PFSK-1 (cell line): ENCODE measurements around the gene SYTL1.

Experiments used
- FOXP2 ChIP-seq: optimal IDR thresholded peaks from 2 replicates; pipeline ENCODE3; 2011; ENCODE audit warnings: borderline replicate concordance, control low read depth, inconsistent platforms; ENCODE audit not compliant: insufficient read depth; ENCODE audit errors: extremely low read length, extremely low read depth
- POLR2AphosphoS5 ChIP-seq: IDR thresholded peaks from 2 replicates; pipeline ENCODE4 v1.6.1; 2012; ENCODE audit warnings: low read depth, mild to moderate bottlenecking, control low read depth, low read length, moderate library complexity
- SIN3A ChIP-seq: IDR thresholded peaks from 2 replicates; pipeline ENCODE4 v1.6.1; 2012; ENCODE audit warnings: mild to moderate bottlenecking, low read length, moderate library complexity, borderline replicate concordance; ENCODE audit not compliant: insufficient read depth
- TAF1 ChIP-seq: IDR thresholded peaks from 2 replicates; pipeline ENCODE4 v1.6.1; 2012; ENCODE audit warnings: low read length, control low read depth, borderline replicate concordance; ENCODE audit not compliant: insufficient read depth
- TF ChIP-seq, protein P1 (sequence below), 2 experiments: IDR thresholded peaks; 2 replicates each; pipeline versions ENCODE4 v1.6.1 to v1.8.0; 2011 to 2012; ENCODE audit warnings: low read depth in 2 of 2, low read length in 2 of 2, control low read depth in 1 of 2, inconsistent platforms in 1 of 2, mild to moderate bottlenecking in 1 of 2, moderate library complexity in 1 of 2; ENCODE audit not compliant: insufficient read depth in 1 of 2

SYTL1 gene

DNA sequence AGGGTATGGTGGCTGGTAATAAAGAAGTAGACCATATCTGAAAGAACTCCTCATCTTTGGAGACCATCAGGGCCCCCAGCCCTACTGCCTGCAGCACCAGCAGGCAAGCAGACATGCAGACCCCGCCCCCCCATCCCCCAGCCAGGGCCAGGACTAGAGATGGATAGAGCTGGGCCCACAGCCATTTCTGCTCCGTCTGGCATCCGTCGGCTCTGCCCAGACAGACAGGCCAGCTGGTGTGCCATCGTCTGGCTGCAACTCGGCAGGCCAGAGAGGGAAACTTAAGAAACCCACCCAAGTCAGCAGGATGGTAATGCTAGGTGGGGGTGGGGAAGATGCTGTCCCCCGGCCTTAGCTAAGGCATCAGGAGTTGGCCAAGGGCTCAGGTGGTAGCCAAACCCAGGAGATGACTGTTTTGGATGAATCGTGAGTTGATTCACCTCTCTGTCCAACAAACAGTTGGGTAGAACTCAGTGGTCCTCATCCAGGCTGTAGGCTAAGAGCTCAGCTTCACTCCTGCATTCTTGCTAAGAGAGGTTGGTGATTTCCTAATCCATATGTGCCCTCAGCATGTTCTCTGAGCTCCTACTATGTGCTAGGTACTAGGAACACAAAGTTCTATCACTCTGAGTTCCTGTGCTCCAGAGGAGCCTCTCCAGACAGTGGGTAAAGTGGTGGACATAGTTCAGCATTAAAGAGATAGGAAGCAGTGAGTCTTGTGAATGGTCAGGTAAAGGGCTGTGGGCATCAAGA lies 43.0 kb upstream of the SYTL1 start:
- no peak for TF ChIP-seq FOXP2
- TF ChIP-seq, protein P1, sequence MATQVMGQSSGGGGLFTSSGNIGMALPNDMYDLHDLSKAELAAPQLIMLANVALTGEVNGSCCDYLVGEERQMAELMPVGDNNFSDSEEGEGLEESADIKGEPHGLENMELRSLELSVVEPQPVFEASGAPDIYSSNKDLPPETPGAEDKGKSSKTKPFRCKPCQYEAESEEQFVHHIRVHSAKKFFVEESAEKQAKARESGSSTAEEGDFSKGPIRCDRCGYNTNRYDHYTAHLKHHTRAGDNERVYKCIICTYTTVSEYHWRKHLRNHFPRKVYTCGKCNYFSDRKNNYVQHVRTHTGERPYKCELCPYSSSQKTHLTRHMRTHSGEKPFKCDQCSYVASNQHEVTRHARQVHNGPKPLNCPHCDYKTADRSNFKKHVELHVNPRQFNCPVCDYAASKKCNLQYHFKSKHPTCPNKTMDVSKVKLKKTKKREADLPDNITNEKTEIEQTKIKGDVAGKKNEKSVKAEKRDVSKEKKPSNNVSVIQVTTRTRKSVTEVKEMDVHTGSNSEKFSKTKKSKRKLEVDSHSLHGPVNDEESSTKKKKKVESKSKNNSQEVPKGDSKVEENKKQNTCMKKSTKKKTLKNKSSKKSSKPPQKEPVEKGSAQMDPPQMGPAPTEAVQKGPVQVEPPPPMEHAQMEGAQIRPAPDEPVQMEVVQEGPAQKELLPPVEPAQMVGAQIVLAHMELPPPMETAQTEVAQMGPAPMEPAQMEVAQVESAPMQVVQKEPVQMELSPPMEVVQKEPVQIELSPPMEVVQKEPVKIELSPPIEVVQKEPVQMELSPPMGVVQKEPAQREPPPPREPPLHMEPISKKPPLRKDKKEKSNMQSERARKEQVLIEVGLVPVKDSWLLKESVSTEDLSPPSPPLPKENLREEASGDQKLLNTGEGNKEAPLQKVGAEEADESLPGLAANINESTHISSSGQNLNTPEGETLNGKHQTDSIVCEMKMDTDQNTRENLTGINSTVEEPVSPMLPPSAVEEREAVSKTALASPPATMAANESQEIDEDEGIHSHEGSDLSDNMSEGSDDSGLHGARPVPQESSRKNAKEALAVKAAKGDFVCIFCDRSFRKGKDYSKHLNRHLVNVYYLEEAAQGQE (IDR thresholded peaks at IDR 0.05; ENCODE audit: insufficient read depth in 1 of 2, low read depth in 2 of 2, low read length in 2 of 2): no peak
- TF ChIP-seq TAF1: no peak
- TF ChIP-seq SIN3A: no peak
- TF ChIP-seq POLR2AphosphoS5: no peak

GRCh38 chr1:27299385-27300271 lies 42.2 kb upstream of the SYTL1 start:
- TF ChIP-seq TAF1 (no peak), FOXP2 (peak; percentile 24)

DNA sequence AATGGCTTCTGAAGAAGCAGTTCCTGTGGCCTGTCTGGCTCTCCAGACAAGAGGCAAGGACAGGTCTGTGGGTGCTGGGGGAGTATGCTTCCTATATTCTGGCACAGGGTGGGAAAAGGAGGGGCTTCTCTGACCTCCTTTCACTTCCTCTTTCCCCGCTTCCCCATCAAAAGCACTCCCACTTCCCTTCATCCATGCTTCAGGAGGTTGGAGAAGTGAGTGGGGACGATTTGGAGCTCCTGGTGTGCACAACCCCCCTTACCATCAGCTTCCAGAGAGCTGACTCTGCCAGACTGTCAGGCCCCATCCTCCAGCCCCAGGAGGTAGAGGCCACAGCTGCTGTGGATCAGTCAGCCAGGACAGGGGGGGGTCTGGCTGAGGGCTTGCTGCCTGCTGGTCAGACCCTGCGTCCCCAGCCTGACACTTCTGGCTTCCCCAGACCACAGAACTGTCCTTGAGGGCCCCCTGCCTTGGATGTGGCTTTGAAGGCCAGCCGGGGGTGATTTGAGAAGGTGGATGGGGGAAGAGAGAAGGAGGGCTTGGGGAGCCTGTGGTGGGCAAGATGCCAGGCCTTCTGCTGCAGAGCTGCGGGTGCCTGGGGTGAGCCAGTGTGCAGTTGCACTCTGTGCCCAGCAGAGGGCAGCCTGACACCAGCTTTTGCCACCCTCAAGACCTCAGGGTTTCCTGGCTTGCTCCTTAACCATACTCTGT lies 41.3 kb upstream of the SYTL1 start:
- TF ChIP-seq TAF1 (no peak), FOXP2 (no peak), POLR2AphosphoS5 (peak; percentile 46; the same call in 1 of the 2 replicates), SIN3A (no peak)

GRCh38 chr1:27301052-27301422 lies 40.8 kb upstream of the SYTL1 start:
- TF ChIP-seq, protein P1 (IDR thresholded peaks at IDR 0.05; ENCODE audit: insufficient read depth in 1 of 2, low read depth in 2 of 2, low read length in 2 of 2): no peak
- no peak for TF ChIP-seq TAF1
- no peak for TF ChIP-seq FOXP2
- TF ChIP-seq POLR2AphosphoS5: no peak
- no peak for TF ChIP-seq SIN3A

DNA sequence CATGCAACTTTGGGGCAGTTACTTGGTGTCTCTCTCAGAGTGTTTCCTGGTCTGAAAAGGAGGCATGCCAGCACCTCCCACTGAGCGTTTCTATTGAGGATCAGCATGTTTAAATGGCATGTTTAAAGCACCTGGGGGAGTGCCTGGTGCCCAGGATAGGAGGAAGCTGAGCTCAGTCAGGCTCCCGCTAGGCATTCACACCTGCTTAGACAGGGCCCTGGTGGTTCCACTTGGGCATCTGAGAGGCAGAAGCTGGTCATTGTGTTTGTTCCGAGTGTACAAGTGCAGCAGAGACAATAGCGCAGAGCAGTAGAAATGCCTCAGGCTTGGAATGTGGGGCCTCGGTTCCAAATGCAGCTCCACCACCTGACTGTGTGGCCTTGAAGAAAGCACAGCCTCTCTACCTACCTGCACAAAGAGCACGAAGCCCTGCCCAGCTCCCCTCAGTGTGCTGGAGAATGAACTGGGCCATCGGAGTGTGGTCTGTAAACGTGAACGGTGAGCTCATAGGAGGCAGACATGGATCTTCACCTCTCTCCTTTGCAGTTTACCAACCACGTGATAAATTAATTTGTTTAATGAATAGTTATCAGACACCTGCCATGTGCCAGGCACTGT lies 40.1 kb upstream of the SYTL1 start:
- TF ChIP-seq SIN3A: no peak
- TF ChIP-seq, protein P1 (IDR thresholded peaks at IDR 0.05; ENCODE audit: insufficient read depth in 1 of 2, low read depth in 2 of 2, low read length in 2 of 2): no peak
- no peak for TF ChIP-seq TAF1
- TF ChIP-seq FOXP2: no peak
- no peak for TF ChIP-seq POLR2AphosphoS5
